Keratinocyte (primary cell): ENCODE results near the gene OTOGL. TPM values are rescaled to one million over a fixed set of nuclear protein-coding genes. Genes with fewer than 3 reads are reported as not detected.

Experiments
- DNase-seq: peaks from one replicate; pipeline ENCODE4 v3.0.0-alpha.2; 2011; ENCODE audit warnings: low read depth, missing footprints, low spot score
- FAIRE-seq: peaks from 2 replicates; lab custom pipeline; 2011; peaks lifted over from hg19 to GRCh38; lab: Jason Lieb, UNC
- H2AFZ ChIP-seq: 2 replicates; pipeline ENCODE4 v1.6.0; 2012; ENCODE audit warnings: low read length, control low read depth, inconsistent platforms; ENCODE audit not compliant: control insufficient read depth
- H3K27ac ChIP-seq: 2 replicates; pipeline ENCODE4 v1.5.1; 2011; ENCODE audit warnings: low read length; ENCODE audit not compliant: control insufficient read depth, insufficient read depth
- H3K27me3 ChIP-seq: 3 replicates; pipeline ENCODE4 v1.6.0; 2011; ENCODE audit warnings: low read length; ENCODE audit not compliant: control insufficient read depth, insufficient read depth; ENCODE audit errors: extremely low read depth
- H3K36me3 ChIP-seq, 2 experiments: 2 replicates in 1 of 2; 3 replicates in 1 of 2; pipeline ENCODE4 v1.5.1; 2011; ENCODE audit warnings: low read length in 2 of 2, mild to moderate bottlenecking in 1 of 2; ENCODE audit not compliant: control insufficient read depth in 2 of 2, insufficient read depth in 2 of 2; ENCODE audit errors: extremely low read depth in 1 of 2
- H3K4me1 ChIP-seq: 3 replicates; pipeline ENCODE4 v1.5.1; 2011; ENCODE audit warnings: low read length; ENCODE audit not compliant: control insufficient read depth, insufficient read depth; ENCODE audit errors: extremely low read depth
- H3K4me2 ChIP-seq: 3 replicates; pipeline ENCODE4 v1.6.0; 2011; ENCODE audit warnings: low read depth, low read length; ENCODE audit not compliant: control insufficient read depth, insufficient read depth; ENCODE audit errors: extremely low read depth
- H3K4me3 ChIP-seq, 3 experiments: fragments of 200-600 bp in 1 of 3; sonication (generic) in 1 of 3; 2 replicates in 2 of 3; 3 replicates in 1 of 3; pipeline ENCODE4 v1.5.1; 2011 to 2016; ENCODE audit warnings: low read length in 3 of 3, mild to moderate bottlenecking in 3 of 3, control low read depth in 2 of 3, inconsistent platforms in 1 of 3, low read depth in 1 of 3, mixed read lengths in 1 of 3, mixed run types in 1 of 3, moderate library complexity in 1 of 3; ENCODE audit not compliant: control insufficient read depth in 2 of 3, insufficient read depth in 2 of 3; ENCODE audit errors: extremely low read depth in 1 of 3
- H3K79me2 ChIP-seq: 2 replicates; pipeline ENCODE4 v1.6.0; 2012; ENCODE audit warnings: low read length; ENCODE audit not compliant: control insufficient read depth, insufficient read depth
- H3K9ac ChIP-seq: 3 replicates; pipeline ENCODE4 v1.6.0; 2011; ENCODE audit warnings: low read length; ENCODE audit not compliant: control insufficient read depth, insufficient read depth; ENCODE audit errors: extremely low read depth
- H3K9me1 ChIP-seq: 3 replicates; pipeline ENCODE4 v1.6.0; 2011; ENCODE audit warnings: low read length; ENCODE audit not compliant: control insufficient read depth, insufficient read depth; ENCODE audit errors: extremely low read depth
- H3K9me3 ChIP-seq: 2 replicates; pipeline ENCODE4 v1.5.1; 2012; ENCODE audit warnings: low read depth, low read length; ENCODE audit not compliant: control insufficient read depth
- H4K20me1 ChIP-seq: 3 replicates; pipeline ENCODE4 v1.6.0; 2011; ENCODE audit warnings: low read length; ENCODE audit not compliant: control insufficient read depth, insufficient read depth; ENCODE audit errors: extremely low read depth
- CTCF ChIP-seq, 3 experiments: IDR thresholded peaks in 1 of 3; conservative IDR thresholded peaks in 1 of 3; optimal IDR thresholded peaks in 1 of 3; 2 replicates in 2 of 3; 3 replicates in 1 of 3; pipeline versions ENCODE3 to v1.5.1; 2011; ENCODE audit warnings: low read length in 3 of 3, mild to moderate bottlenecking in 3 of 3, moderate library complexity in 2 of 3, control low read depth in 1 of 3, inconsistent platforms in 1 of 3; ENCODE audit not compliant: insufficient read depth in 2 of 3; ENCODE audit errors: extremely low read depth in 1 of 3
- dilution Hi-C: fragments of 300-500 bp; cut with MboI; formaldehyde crosslinking; loops from one replicate; pipeline ENCODE4 v1.7.0; 2020; ENCODE audit warnings: low sequenced_read_pairs; ENCODE audit not compliant: extremely low pct_ligation_motif_present
- polyA plus RNA-seq, 5 experiments: library from polyadenylated mRNA; depleted of rRNA in 3 of 5; stranded (reverse) in 3 of 5; stranded (forward) in 1 of 5; unstranded in 1 of 5; fragments of >200 nt; gene quantifications; 1 replicate in 1 of 5; 2 replicates in 3 of 5; 3 replicates in 1 of 5; pipeline versions ENCODE4 v1.2.1 to v1.2.3, GENCODE V29; 2011 to 2012; ENCODE audit warnings: missing spikeins in 2 of 5, low read depth in 1 of 5, low replicate concordance in 1 of 5

OTOGL gene
- polyA plus RNA-seq, 1 donor (not counting 4 experiments of a cell fraction or from before 2014, with no cell fraction given): 0.08 TPM

GRCh38 chr12:80239867-80240266, 140.5 kb downstream of the OTOGL start:
- dilution Hi-C loops: no loop called here
- H3K9me3 ChIP-seq: no peaks in the 10 kb centered on the region
- H3K36me3 ChIP-seq: no peaks in the 10 kb centered on the region
- no peak overlapping the region for H3K9ac ChIP-seq
- H3K27ac ChIP-seq: no peak overlapping the region
- FAIRE-seq (no peak), DNase-seq (no peak)
- no peak overlapping the region for H2AFZ ChIP-seq
- peaks cover 8% of the 10 kb centered on the region for H3K4me1 ChIP-seq
- H3K4me3 ChIP-seq: no peak overlapping the region
- no peak overlapping the region for H3K4me2 ChIP-seq
- no peaks in the 10 kb centered on the region for H4K20me1 ChIP-seq
- no peaks in the 10 kb centered on the region for H3K27me3 ChIP-seq
- no peaks in the 10 kb centered on the region for H3K79me2 ChIP-seq
- TF ChIP-seq CTCF (optimal IDR thresholded peaks at IDR 0.05 in 1 of 3, IDR thresholded peaks at IDR 0.05 in 1 of 3, conservative IDR thresholded peaks at IDR 0.05 in 1 of 3; ENCODE audit: extremely low read depth in 1 of 3, insufficient read depth in 2 of 3, low read length in 3 of 3): no peak
- no peaks in the 10 kb centered on the region for H3K9me1 ChIP-seq

GRCh38 chr12:80241576-80242273, 142.4 kb downstream of the OTOGL start:
- H3K27me3 ChIP-seq: no peaks in the 10 kb centered on the region
- H3K9ac ChIP-seq: no peak overlapping the region
- no peak overlapping the region for H3K27ac ChIP-seq
- H3K4me3 ChIP-seq: no peak overlapping the region
- DNase-seq (no peak), FAIRE-seq (no peak)
- H4K20me1 ChIP-seq: no peaks in the 10 kb centered on the region
- H3K4me1 ChIP-seq: peaks cover 8% of the 10 kb centered on the region
- TF ChIP-seq CTCF (optimal IDR thresholded peaks at IDR 0.05 in 1 of 3, IDR thresholded peaks at IDR 0.05 in 1 of 3, conservative IDR thresholded peaks at IDR 0.05 in 1 of 3; ENCODE audit: extremely low read depth in 1 of 3, insufficient read depth in 2 of 3, low read length in 3 of 3): no peak
- no peaks in the 10 kb centered on the region for H3K9me3 ChIP-seq
- peak overlapping the region; percentile 47 for H2AFZ ChIP-seq
- no peaks in the 10 kb centered on the region for H3K9me1 ChIP-seq
- peak overlapping the region; percentile 35 for H3K4me2 ChIP-seq
- no peaks in the 10 kb centered on the region for H3K79me2 ChIP-seq
- dilution Hi-C loops: no loop called here
- no peaks in the 10 kb centered on the region for H3K36me3 ChIP-seq
